Muscle of leg (tissue), 11 donors: ENCODE measurements around the gene ZFPM1. TPM values are rescaled to one million over a fixed set of nuclear protein-coding genes. Genes with fewer than 3 reads are reported as not detected.

Experiments used
- DNase-seq: peaks from one replicate; pipeline ENCODE4 v3.0.0; 2013
- H3K27ac ChIP-seq: one replicate; pipeline ENCODE4 v1.5.1; 2013; ENCODE audit warnings: mild to moderate bottlenecking, low read length, control low read depth
- H3K27me3 ChIP-seq: one replicate; pipeline ENCODE4 v1.6.1; 2013; ENCODE audit warnings: low read length; ENCODE audit not compliant: control insufficient read depth, insufficient read depth
- H3K36me3 ChIP-seq: one replicate; pipeline ENCODE4 v1.6.1; 2013; ENCODE audit warnings: low read length; ENCODE audit not compliant: control insufficient read depth, insufficient read depth
- H3K4me1 ChIP-seq: one replicate; pipeline ENCODE4 v1.6.1; 2013; ENCODE audit warnings: low read length; ENCODE audit not compliant: control insufficient read depth, insufficient read depth
- H3K4me3 ChIP-seq: one replicate; pipeline ENCODE4 v1.5.1; 2013; ENCODE audit warnings: low read length, control low read depth
- H3K9me3 ChIP-seq: replicated peaks from 2 replicates; pipeline ENCODE4 v1.6.1; 2013; ENCODE audit warnings: low read depth, low read length; ENCODE audit not compliant: control insufficient read depth
- WGBS: methylation state at CpG from one replicate; pipeline ENCODE4 v1.1.5; 2013; ENCODE audit warnings: missing lambda C conversion rate; ENCODE audit not compliant: insufficient coverage; 5-methylcytosine and 5-hydroxymethylcytosine counted together
- polyA plus RNA-seq, 8 donors: library from polyadenylated mRNA; unstranded; fragments of 120-200 nt; gene quantifications; one replicate each; pipeline versions ENCODE4 v1.2.1 to v1.2.3, GENCODE V29; 2013; ENCODE audit warnings: inconsistent platforms in 1 of 8, low replicate concordance in 1 of 8; ENCODE audit not compliant: insufficient read length in 8 of 8, insufficient read depth in 1 of 8
- total RNA-seq: library from RNA; stranded (reverse); fragments of 120-200 nt; gene quantifications from one replicate; pipeline ENCODE4 v1.2.4, GENCODE V29; 2013

Gene ZFPM1
- total and polyA plus RNA-seq, 9 donors, result 0.89 to 3.3 (median 1.6) TPM

DNA sequence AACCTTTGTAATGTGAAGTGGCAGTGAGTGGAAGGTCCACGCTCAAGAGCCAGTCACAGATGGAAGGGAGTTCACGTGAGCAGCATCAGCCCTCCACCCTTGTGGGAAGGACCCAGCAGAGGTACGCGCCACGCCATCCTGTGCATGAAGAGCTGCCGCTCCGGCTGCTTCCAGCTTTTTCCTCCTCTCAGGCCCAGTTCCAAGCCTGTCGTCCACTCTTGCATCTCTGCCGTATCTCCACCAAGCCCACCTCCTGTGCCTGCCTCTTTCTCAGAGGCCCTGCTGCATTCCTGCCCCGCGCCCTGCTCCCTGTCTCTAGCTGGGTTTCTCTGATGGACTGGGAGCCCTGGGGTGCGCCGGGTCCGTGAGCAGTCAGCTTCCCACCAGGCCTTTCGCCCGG, 127.3 kb downstream of the ZFPM1 start:
- Histone ChIP-seq H3K27ac (no peak overlapping the region), H3K36me3 (peaks cover 74% of the 10 kb centered on the region)
- WGBS, result 96% methylated on average over 16 of the region's 16 CpGs

DNA sequence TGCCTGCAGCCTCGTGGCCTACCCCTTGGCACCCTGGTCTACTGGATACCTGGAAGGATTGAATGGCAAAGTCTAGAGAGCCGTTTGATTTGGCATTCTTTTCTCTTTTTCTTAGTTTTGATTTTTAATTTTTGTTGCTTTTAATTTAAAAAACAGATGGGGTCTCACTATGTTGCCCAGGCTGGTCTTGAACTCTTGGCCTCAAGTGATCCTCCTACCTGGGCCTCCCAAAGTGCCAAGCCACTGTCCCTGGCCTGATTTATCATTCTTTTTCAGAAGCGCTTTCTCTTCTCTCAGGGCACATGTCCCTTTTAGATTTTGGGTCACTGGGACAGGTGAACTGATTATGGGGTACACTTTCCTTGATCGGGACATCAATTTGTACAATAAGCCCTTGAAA, 128.0 kb downstream of the ZFPM1 start:
- peaks cover 80% of the 10 kb centered on the region for H3K36me3 ChIP-seq
- no peaks in the 10 kb centered on the region for H3K4me1 ChIP-seq
- no peak overlapping the region for H3K27ac ChIP-seq
- no peaks in the 10 kb centered on the region for H3K9me3 ChIP-seq
- 40% methylated on average over 1 of the region's 4 CpGs for WGBS
- no peak for DNase-seq
- H3K27me3 ChIP-seq, result no peaks in the 10 kb centered on the region
- no peak overlapping the region for H3K4me3 ChIP-seq

More for the DNA sequence above, 127.3 kb downstream of the ZFPM1 start:
- no peaks in the 10 kb centered on the region for H3K4me1 ChIP-seq
- H3K4me3 ChIP-seq, result no peak overlapping the region
- H3K27me3 ChIP-seq, result no peaks in the 10 kb centered on the region
- no peaks in the 10 kb centered on the region for H3K9me3 ChIP-seq
- DNase-seq, result no peak

DNA sequence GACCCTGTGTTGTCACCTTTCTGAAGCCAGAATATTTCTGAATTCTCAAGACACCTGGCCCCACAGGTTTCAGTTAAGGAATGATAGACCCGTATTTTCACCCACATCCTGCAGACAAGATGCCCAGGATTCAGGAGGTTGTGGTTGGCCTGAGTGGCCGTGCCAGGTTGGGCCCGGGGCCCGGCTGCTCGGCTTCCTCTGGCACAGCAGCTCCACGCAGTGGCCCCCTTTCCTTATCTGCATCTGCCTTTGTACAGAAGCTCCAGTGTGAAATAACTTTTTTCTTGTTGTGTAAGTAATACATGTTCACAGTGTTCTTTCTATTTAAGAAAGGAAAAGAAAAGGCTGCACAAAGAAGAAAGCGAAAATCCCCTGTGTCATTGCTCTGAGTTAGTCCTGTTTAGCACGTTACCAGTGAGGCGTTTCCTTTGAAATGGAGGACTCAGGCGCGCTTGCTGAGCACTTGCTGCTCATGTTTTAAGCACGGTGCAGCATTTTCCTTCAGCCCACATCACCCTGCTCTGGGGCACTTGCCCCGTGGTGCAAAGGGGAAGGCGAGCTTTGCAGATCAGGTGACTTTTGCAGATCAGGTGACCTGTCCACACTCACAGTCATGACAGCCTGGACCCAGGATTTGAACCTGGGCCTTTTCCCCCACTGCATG, 130.0 kb downstream of the ZFPM1 start:
- H3K27ac ChIP-seq, result no peak overlapping the region
- no peak overlapping the region for H3K4me3 ChIP-seq
- no peaks in the 10 kb centered on the region for H3K27me3 ChIP-seq
- no peaks in the 10 kb centered on the region for H3K9me3 ChIP-seq
- WGBS, result 84% methylated on average over 7 of the region's 14 CpGs
- H3K4me1 ChIP-seq, result no peaks in the 10 kb centered on the region
- DNase-seq, result no peak
- H3K36me3 ChIP-seq, result peaks cover 77% of the 10 kb centered on the region

DNA sequence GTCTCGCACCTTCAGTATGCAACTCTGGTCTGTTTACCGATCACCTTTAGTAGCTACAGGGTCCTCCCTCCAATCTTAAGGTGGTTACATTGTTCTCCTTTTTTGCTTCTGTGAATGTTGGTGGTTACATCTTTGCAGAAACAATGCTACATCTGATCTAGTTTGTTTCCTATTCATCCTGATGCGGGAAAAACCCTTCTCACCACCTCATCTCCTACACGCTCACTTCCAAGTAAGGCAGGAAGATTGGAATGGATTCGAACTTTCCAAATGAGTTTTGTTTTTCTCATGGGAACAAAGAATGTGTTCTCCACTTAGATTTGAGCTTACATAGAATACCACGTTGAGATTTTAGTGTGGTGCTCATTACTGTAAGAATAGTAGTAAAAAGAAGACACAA, 131.6 kb downstream of the ZFPM1 start:
- H3K27me3 ChIP-seq, result no peaks in the 10 kb centered on the region
- no peak overlapping the region for H3K4me3 ChIP-seq
- no CpG with 5 or more reads among the region's 6 CpGs for WGBS
- DNase-seq, result no peak
- H3K4me1 ChIP-seq, result no peaks in the 10 kb centered on the region
- no peaks in the 10 kb centered on the region for H3K9me3 ChIP-seq
- no peak overlapping the region for H3K27ac ChIP-seq
- peaks cover 77% of the 10 kb centered on the region for H3K36me3 ChIP-seq

DNA sequence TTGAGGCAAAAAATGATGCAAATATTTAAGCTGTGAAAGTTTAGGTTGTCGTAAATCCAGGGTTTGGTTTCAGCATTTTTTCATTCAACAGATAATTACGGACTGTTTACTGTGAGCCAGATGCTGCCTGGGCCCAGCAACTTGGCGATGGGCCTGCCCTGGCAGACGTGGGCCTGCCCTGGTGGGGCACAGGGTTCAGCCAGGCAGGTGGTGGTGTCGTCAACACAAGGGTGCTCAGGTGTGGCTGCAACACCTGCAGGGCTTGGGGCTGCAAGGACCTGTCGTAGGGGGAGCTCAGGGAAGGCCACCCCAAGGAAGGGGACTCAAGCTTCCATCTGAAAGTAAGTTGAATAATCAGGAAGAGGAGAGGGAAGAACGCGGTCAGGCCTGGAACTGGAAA, 132.2 kb downstream of the ZFPM1 start:
- peaks cover 76% of the 10 kb centered on the region for H3K36me3 ChIP-seq

DNA sequence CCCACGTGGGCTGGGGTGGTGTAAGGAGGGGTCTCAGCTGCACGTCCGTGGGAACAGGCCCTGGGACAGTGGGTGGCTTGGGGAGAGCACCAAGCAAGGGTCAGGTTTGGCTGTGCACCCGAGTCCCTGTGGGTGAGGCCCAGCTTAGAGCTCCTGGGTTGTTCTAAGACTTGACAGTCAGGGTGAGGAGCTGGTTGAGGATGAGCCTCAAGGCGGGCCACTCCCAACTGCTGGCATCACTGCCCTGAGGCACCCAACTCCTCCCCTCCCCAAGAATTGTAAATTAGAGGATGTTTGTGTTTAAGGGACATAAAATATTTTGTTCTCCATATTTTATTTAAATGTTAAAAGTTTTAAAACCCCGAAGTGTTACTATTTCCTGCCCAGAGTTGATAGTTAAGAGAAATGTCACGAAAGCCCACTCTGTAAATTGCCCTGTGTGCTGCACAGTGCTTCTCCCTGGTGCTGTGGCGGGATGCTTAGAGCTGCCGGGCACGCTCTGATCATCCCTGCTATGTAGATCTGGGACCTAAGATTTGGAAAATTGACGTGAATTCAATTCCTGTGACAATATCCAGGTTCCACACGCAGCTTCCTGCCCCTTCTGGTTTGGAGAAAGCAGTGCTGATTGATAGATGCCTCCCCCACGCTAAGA, 133.0 kb downstream of the ZFPM1 start:
- H3K4me3 ChIP-seq, result no peak overlapping the region
- H3K27me3 ChIP-seq, result no peaks in the 10 kb centered on the region
- WGBS, result 93% methylated on average over 6 of the region's 13 CpGs
- H3K4me1 ChIP-seq, result no peaks in the 10 kb centered on the region
- H3K36me3 ChIP-seq, result peaks cover 72% of the 10 kb centered on the region
- H3K9me3 ChIP-seq, result no peaks in the 10 kb centered on the region
- no peak overlapping the region for H3K27ac ChIP-seq
- DNase-seq, result no peak

More for the DNA sequence above, 132.2 kb downstream of the ZFPM1 start:
- Histone ChIP-seq H3K4me1 (no peaks in the 10 kb centered on the region), H3K4me3 (no peak overlapping the region), H3K9me3 (no peaks in the 10 kb centered on the region), H3K27ac (no peak overlapping the region), H3K27me3 (no peaks in the 10 kb centered on the region)
- DNase-seq, result no peak
- WGBS, result 86% methylated on average over 5 of the region's 8 CpGs

Other genes starting within 250 kb of the ZFPM1 start
- gene ZNF469, start 70.3 kb upstream of the ZFPM1 start, total RNA-seq, result 4.4 TPM
- gene ZNF469, start 70.3 kb upstream of the ZFPM1 start, polyA plus RNA-seq, result 10 to 100 TPM in 1 of 8 donors, 1 to 10 TPM in 7; 3.7 to 11.5 (median 6.9) TPM
- 9.2 TPM for gene ZC3H18, start 117.1 kb downstream of the ZFPM1 start, total RNA-seq
- gene ZC3H18, start 117.1 kb downstream of the ZFPM1 start, polyA plus RNA-seq, result 10 to 100 TPM; 25.8 to 34.8 (median 31.5) TPM
- gene IL17C, start 185.3 kb downstream of the ZFPM1 start, total RNA-seq, result not detected
- not detected for gene IL17C, start 185.3 kb downstream of the ZFPM1 start, polyA plus RNA-seq
- 67.0 TPM for gene CYBA, start 197.8 kb downstream of the ZFPM1 start, total RNA-seq
- 10 to 100 TPM; 41.9 to 69.3 (median 49.0) TPM for gene CYBA, start 197.8 kb downstream of the ZFPM1 start, polyA plus RNA-seq
- 27.9 TPM for gene MVD, start 209.8 kb downstream of the ZFPM1 start, total RNA-seq
- gene MVD, start 209.8 kb downstream of the ZFPM1 start, polyA plus RNA-seq, result 10 to 100 TPM; 26.9 to 45.2 (median 35.5) TPM
- 7.0 TPM for gene SNAI3, start 233.2 kb downstream of the ZFPM1 start, total RNA-seq
- 10 to 100 TPM in 1 of 8 donors, 1 to 10 TPM in 7; 3.8 to 11.8 (median 7.4) TPM for gene SNAI3, start 233.2 kb downstream of the ZFPM1 start, polyA plus RNA-seq